GM19023 (cell line): ENCODE results near the gene CALHM3.
"Not testable (repeated sequence)": the region's sequence is repeated elsewhere in the genome, so short reads cannot be mapped to it uniquely, and the experiment has no call there.

Source experiments
- ATAC-seq: cut with Tn5 transposase; IDR thresholded peaks from one replicate; pipeline ENCODE4 v1.9.1; 2021; ENCODE audit warnings: mild to moderate bottlenecking, moderate library complexity; ENCODE audit not compliant: unreplicated experiment

CALHM3 gene

GRCh38 chr10:103502849-103503660 lies 24.0 kb upstream of the CALHM3 start:
- no peak for ATAC-seq

DNA sequence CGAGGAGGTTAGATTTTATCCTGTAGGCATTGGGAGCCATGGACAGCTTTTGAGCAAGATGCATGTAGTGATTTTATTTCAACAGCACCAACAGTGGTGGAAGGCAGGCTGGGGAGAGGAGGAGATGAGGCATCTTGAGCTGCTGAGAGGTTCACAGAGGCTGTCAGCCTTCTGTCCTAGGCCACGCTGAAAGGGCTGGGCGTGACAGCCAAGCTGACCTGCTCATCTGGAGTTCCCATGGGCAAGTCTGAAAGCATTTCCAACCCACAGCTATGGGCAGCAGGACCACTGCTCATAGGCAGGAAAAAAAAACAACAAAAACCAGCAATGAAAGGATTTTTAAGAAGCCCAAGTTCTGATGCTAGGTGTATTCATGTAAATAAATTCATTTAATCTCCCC lies 22.1 kb upstream of the CALHM3 start:
- ATAC-seq = no peak

- no peak for ATAC-seq
These were observed 21.4 kb upstream of the CALHM3 start for GRCh38 chr10:103500481-103500880.

DNA sequence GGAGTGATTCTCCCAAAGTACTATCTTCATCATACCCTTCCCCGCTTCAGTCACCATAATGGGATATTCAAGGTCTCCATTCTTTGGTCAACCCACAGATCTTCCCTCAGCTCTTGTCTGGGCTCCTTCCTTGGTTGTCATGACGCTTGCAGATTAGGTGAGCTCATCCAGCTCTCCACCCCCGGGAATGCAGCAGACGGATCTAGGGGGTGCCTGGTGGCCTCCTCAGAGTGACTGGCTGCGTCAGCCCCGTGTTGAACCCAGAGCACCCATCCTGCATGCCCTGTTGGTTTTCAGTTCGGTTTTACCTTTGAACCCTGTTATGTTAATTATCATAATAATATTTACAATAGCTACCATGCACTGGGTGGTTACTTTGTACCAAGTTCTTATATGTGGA lies 20.8 kb upstream of the CALHM3 start:
- no peak for ATAC-seq

GRCh38 chr10:103498936-103499638 lies 20.0 kb upstream of the CALHM3 start:
- ATAC-seq = no peak

DNA sequence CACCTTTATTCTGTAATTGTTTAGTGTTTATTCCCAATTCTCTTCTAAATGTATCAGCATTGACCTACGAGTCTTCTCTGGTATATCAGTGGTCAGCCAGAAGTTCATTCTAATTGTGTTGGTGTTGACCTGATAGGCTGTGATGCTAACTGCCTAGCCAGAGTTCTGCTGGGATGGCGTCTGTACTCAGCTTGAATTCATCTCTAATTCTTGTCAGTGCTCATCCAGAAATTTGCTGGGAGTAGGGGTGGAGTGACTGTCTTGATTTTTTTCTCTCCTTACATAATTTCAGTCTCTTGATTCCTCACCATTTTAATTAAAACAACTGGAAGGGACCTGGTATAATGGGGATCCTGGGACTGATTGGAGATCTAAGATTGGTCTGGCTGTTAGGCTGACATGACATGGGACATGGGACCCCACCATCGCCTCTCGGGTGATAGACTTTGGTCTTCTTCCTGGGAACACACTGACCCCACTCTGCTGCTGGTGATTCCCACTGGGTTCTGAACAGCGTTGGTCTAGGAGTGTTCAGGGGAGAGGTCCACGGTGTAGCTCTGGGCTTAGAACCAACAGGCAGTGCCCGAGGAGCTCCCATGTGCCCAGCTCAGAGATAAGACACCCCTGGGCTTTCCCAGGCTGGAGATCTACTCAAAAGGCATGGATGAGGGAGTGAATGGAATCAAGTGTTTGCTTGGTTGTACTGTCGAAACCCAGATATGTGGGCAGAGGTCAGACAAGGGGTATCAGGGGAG lies 18.3 kb upstream of the CALHM3 start:
- no peak for ATAC-seq

GRCh38 chr10:103495321-103495720 lies 16.3 kb upstream of the CALHM3 start:
- ATAC-seq = no peak

DNA sequence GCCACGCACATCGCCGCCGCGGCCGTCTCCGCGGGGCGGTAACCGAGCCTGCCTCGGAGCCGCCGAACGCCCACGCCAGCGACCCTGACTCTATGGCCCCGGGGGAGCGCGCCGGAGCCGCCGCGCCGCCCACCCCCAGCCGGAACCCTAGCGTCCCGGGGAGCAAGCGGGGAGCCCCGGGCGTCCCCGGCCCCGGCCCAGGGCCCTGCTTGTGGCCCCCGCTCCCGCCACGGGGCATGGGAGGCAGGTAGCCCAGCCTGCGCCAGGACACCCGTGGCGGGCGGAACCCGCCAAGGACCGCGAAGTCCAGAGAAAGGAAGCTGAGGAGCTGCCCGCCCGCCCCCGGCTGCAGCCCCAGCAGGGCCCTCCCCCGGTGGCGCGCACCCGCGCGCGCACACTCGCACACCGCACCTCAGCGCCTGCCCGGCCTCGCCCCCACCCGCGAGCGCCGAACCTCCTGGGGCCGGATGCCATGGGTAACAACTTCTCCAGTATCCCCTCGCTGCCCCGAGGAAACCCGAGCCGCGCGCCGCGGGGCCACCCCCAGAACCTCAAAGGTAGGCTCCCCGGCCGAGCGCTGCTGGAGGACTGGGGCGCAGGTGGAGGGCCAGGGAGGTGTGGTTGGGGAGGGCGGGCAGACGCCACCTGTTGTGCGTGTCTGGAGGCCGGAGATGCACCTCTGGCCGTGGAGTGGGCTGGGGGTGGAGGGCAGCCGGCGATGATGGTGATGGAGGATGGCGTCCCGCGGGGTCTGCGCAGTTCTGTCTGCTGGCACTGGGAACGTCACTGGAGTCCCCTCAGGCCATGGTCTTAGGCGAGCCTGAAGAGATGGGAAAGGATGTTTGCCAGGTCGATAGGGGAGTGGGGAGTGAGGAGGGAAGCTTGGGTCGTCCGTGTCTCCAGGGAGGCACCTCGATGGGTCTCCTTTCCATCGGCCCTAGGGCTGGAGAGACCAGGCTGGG lies 15.2 kb upstream of the CALHM3 start:
- ATAC-seq = no peak

DNA sequence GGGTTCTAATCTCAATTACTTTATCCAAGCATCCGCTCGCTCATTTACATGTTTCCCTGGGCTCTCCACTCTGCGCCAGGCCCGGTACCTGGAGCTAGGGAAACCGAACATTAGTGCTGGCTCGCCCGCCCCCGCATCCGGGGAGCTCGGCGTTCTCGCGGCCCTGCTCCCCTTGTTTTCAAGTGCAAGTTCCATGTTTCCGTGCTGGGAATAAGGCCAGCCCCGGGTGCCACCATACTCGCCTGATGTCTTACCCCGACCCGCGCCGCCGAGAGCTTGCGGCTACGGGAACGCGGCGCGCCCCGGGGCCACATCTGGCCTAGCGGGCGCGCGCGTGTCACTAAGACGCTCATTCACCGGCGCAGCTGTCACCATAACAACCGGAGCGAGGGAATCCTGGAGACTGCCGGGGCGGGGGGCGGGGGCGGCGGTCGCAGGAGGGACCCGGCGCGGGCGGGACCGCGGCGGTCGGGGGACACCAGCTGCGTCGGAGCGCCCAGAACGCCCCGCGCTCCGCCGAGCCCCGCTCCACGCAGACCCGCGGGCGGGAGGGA lies 14.4 kb upstream of the CALHM3 start, which contains the start of gene NEURL1:
TSS of gene NEURL1 (plus strand) at position 344 of the 554 bp plus-strand sequence. CDS start 683 bp downstream, outside the sequence.
- no peak for ATAC-seq

GRCh38 chr10:103492655-103493261 lies 13.7 kb upstream of the CALHM3 start:
- no peak for ATAC-seq

DNA sequence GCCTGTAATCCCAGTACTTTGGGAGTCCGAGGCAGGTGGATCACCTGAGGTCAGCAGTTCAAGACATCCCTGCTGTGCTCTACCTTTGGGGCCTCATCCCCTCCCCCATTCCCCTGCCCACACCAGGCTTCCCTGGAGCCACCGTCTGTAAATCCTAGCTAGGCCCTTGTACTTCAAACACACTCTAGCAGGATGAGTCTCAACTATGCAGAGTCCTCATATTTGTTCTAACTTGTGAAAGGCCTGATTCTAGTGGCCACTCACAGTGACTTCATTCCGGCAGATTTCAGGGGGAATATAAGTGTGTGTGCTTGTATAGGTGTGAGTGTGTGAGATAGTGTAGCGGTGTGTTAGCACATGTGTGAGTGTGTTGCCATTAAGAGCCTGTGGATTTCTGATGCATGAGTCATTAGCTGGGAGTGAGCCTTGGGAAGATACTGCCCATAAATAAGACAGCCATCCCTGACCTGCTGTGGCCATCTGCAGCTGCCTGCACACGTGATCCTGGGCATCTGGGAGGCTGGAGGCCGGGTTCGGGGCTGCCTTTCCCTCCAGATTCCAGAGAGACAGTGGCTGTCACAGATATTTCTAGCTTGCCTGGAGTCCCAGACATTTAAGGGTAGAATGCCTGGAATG lies 12.8 kb upstream of the CALHM3 start:
- no peak for ATAC-seq

DNA sequence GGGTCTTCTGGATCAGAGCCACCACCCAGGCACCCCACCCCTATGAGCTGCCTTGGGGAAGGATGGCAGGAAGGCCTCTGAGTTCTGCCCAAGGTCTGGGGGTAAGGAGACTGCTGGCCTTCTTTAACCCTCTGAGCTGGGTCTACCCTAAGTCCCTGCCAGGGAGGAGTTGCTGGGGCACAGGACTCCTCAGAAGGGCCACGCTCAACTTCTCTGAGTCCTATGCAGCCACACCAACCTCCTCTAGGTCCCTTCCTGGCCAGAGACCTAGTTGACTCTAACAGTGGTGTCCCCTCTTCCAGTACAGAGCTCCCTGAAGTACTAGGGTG lies 11.9 kb upstream of the CALHM3 start:
- no peak for ATAC-seq

- no peak for ATAC-seq
These were observed 8.3 kb upstream of the CALHM3 start for GRCh38 chr10:103487410-103487708.

- not testable (repeated sequence) for ATAC-seq
These were observed 7.8 kb upstream of the CALHM3 start for GRCh38 chr10:103486635-103487409.

GRCh38 chr10:103481974-103482531 lies 3.0 kb upstream of the CALHM3 start:
- ATAC-seq = no peak

DNA sequence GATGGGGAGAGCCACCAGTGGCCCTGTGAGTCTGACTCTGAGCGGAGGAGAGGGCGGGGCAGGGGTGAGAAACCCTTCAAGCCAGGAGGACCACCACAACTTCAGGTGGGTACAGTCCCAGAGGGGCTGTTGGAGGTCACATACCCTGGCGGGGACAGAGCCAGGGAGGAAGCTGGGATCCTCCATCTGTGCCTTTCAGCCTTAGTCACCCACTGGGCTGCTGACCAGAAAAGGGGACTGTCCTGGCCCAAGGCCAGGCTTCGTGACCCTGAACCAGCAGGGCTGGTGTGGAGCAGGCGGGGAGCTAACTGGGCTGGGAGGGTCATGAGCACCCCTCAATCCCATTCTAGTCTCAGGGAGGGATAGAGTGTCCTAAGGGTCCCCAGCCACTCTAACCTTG lies 1.5 kb upstream of the CALHM3 start:
- no peak for ATAC-seq

DNA sequence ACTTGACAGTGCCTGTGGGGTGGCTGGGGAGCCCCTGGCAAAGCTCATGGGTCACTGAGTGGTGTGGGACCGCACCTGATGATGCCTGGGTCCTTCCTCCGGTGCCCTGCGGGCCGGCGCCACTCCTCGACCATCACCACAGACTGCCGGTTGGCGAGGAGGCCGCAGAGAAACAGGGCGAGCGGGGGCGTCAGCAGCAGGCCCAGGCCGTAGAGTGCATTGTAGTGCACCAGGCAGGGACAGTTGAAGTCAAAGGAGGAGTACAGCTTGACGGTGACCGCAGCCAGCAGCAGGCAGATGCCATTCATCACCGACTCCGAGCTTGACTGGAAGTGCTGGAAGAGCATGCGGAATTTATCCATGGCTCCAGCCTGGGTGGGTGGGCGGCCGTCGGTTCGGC lies 369 bp downstream of the CALHM3 start:
- ATAC-seq = no peak

DNA sequence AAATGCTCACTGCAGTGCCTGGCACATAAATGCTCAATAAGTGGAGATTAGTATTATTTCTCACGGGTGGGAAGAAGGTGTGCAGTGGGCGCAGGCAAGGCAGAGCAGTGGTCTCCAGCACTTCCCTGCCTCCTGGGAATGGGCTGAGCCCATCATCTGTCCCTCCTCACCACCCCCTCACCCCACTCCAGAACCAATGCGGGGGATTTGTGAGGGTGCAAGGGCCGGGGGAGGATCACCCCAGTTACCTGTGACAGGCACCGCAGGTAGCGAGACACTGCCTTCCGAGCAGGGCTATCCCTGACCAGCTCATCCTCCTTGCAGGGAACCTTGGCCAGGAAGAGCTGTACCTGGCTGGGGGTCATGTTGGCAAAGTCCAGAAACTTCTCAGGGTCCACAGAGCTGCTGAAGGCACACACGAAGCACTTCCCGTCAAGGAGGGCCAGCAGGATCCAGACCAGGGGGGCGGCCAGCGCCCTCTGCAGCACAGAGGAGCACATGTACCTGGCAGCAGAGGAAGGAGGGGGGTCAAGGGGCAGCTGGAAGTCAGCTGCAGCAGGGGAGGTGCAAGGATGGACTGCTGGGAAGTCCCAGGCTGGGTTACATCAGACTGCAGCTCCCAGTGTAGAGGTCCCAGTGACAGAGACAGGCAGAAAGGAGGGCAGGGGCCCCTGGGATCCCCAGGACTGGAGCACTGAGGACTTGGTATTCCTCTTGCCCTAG lies 2.8 kb downstream of the CALHM3 start:
- ATAC-seq = peak; percentile 37
